DND-41 (cell line): ENCODE results near the gene ABCC3.

ENCODE experiments used
- ATAC-seq: fragments of 200-7000 bp; cut with Tn5 transposase; 3 replicates; pipeline ENCODE4 v1.9.1; 2021; ENCODE audit warnings: low read depth; ENCODE audit not compliant: insufficient read depth
- DNase-seq: peaks from one replicate; pipeline ENCODE4 v3.0.0-alpha.2; 2020
- H2AFZ ChIP-seq: 2 replicates; pipeline ENCODE4 v1.6.0; 2012; ENCODE audit warnings: low read depth, low read length
- H3K27ac ChIP-seq: 2 replicates; pipeline ENCODE4 v1.5.1; 2012; ENCODE audit warnings: low read length, inconsistent platforms
- H3K27me3 ChIP-seq: fragments of 200-600 bp; sonication (generic); 2 replicates; pipeline ENCODE4 v1.6.0; 2012; ENCODE audit warnings: low read length, mild to moderate bottlenecking, inconsistent platforms; ENCODE audit not compliant: insufficient read depth, poor library complexity
- H3K36me3 ChIP-seq: 2 replicates; pipeline ENCODE4 v1.5.1; 2012; ENCODE audit warnings: low read length, inconsistent platforms; ENCODE audit not compliant: insufficient read depth
- H3K4me1 ChIP-seq: 2 replicates; pipeline ENCODE4 v1.5.1; 2012; ENCODE audit warnings: mild to moderate bottlenecking, low read length; ENCODE audit not compliant: insufficient read depth
- H3K4me2 ChIP-seq: 2 replicates; pipeline ENCODE4 v1.6.0; 2012; ENCODE audit warnings: mild to moderate bottlenecking, moderate library complexity, low read length, inconsistent platforms; ENCODE audit not compliant: insufficient read depth
- H3K4me3 ChIP-seq, 2 experiments: fragments of 200-600 bp in 1 of 2; shearing (Covaris generic) in 1 of 2; 2 replicates each; pipeline ENCODE4 v1.5.1; 2012 to 2016; ENCODE audit warnings: inconsistent platforms in 2 of 2, low read length in 2 of 2, mild to moderate bottlenecking in 2 of 2, low read depth in 1 of 2, moderate library complexity in 1 of 2
- H3K79me2 ChIP-seq: 2 replicates; pipeline ENCODE4 v1.6.0; 2012; ENCODE audit warnings: low read length, inconsistent platforms; ENCODE audit not compliant: insufficient read depth
- H3K9ac ChIP-seq: 2 replicates; pipeline ENCODE4 v1.6.0; 2012; ENCODE audit warnings: low read depth, mild to moderate bottlenecking, inconsistent platforms, low read length, moderate library complexity
- H3K9me3 ChIP-seq: 2 replicates; pipeline ENCODE4 v1.5.1; 2012; ENCODE audit warnings: low read length, moderate library complexity, mild to moderate bottlenecking, inconsistent platforms; ENCODE audit not compliant: insufficient read depth, severe bottlenecking
- H4K20me1 ChIP-seq: 2 replicates; pipeline ENCODE4 v1.6.0; 2012; ENCODE audit warnings: low read length; ENCODE audit not compliant: insufficient read depth
- CTCF ChIP-seq: IDR thresholded peaks from 2 replicates; pipeline ENCODE4 v1.5.1; 2012; ENCODE audit warnings: borderline replicate concordance, low read length, moderate library complexity, mild to moderate bottlenecking; ENCODE audit not compliant: poor library complexity, severe bottlenecking; ENCODE audit errors: extremely low read depth
- EZH2 ChIP-seq: IDR thresholded peaks from 3 replicates; pipeline ENCODE4 v1.6.1; 2012; ENCODE audit warnings: borderline replicate concordance, low read depth, mild to moderate bottlenecking, moderate library complexity, low read length, inconsistent platforms; ENCODE audit not compliant: severe bottlenecking

The ABCC3 gene

GRCh38 chr17:50619489-50619888, 15.2 kb upstream of the ABCC3 start:
- H3K36me3 ChIP-seq, result no peaks in the 10 kb centered on the region

GRCh38 chr17:50620237-50620636, 14.4 kb upstream of the ABCC3 start:
- H3K79me2 ChIP-seq, result no peaks in the 10 kb centered on the region
- H4K20me1 ChIP-seq, result peaks cover 7% of the 10 kb centered on the region; the same call in 1 of the 2 replicates
- H3K27ac ChIP-seq, result no peak overlapping the region
- H3K9me3 ChIP-seq, result no peaks in the 10 kb centered on the region
- no peak overlapping the region for H3K9ac ChIP-seq
- no peaks in the 10 kb centered on the region for H3K36me3 ChIP-seq
- no peak overlapping the region for H3K4me2 ChIP-seq
- no peak overlapping the region for H3K4me3 ChIP-seq
- no peak overlapping the region for H2AFZ ChIP-seq
- H3K4me1 ChIP-seq, result no peaks in the 10 kb centered on the region
- ATAC-seq (no peak), DNase-seq (no peak)
- H3K27me3 ChIP-seq, result no peaks in the 10 kb centered on the region
- TF ChIP-seq EZH2 (no peak), CTCF (no peak)

More at GRCh38 chr17:50619489-50619888, 15.2 kb upstream of the ABCC3 start:
- no peak overlapping the region for H3K4me2 ChIP-seq
- H3K4me1 ChIP-seq, result no peaks in the 10 kb centered on the region
- DNase-seq (no peak), ATAC-seq (no peak)
- peaks cover 7% of the 10 kb centered on the region; the same call in 1 of the 2 replicates for H4K20me1 ChIP-seq
- H3K9me3 ChIP-seq, result no peaks in the 10 kb centered on the region
- H3K4me3 ChIP-seq, result no peak overlapping the region
- no peak overlapping the region for H3K9ac ChIP-seq
- H3K27me3 ChIP-seq, result no peaks in the 10 kb centered on the region
- H3K27ac ChIP-seq, result no peak overlapping the region
- TF ChIP-seq CTCF, result no peak
- TF ChIP-seq EZH2, result no peak
- H2AFZ ChIP-seq, result no peak overlapping the region
- no peaks in the 10 kb centered on the region for H3K79me2 ChIP-seq

- Histone ChIP-seq H2AFZ (no peak overlapping the region), H3K9ac (no peak overlapping the region), H3K36me3 (no peaks in the 10 kb centered on the region), H3K4me3 (no peak overlapping the region), H3K4me2 (no peak overlapping the region), H3K9me3 (no peaks in the 10 kb centered on the region), H3K27me3 (no peaks in the 10 kb centered on the region), H3K79me2 (no peaks in the 10 kb centered on the region), H3K27ac (no peak overlapping the region), H4K20me1 (peaks cover 7% of the 10 kb centered on the region; the same call in 1 of the 2 replicates), H3K4me1 (no peaks in the 10 kb centered on the region)
- ATAC-seq, result no peak
- no peak for DNase-seq
- no peak for TF ChIP-seq EZH2
- peak; percentile 34 for TF ChIP-seq CTCF
Measured at GRCh38 chr17:50620858-50621257, 13.8 kb upstream of the ABCC3 start.
